Left renal pelvis (tissue), 4 donors: Measurements from ENCODE around the gene ARF6. TPM values are rescaled to one million over a fixed set of nuclear protein-coding genes. Genes with fewer than 3 reads are reported as not detected.
"Not testable (repeated sequence)": the region's sequence is repeated elsewhere in the genome, so short reads cannot be mapped to it uniquely, and the experiment has no call there.

Experiments used
- DNase-seq, 4 donors: peaks; one replicate each; pipeline ENCODE4 v3.0.0-alpha.2; 2013; ENCODE audit warnings: low read depth in 4 of 4, low spot score in 3 of 4
- polyA plus RNA-seq, 4 donors: library from polyadenylated mRNA; unstranded; fragments of 120-200 nt; gene quantifications; one replicate each; pipeline ENCODE4 v1.2.1, GENCODE V29; 2013; ENCODE audit not compliant: insufficient read length in 4 of 4

Gene ARF6
- polyA plus RNA-seq, 4 donors = 51.9 to 99.3 (median 86.9) TPM

- DNase-seq = no peak
Measured at GRCh38 chr14:49875640-49876198, 17.2 kb upstream of the ARF6 start.

- DNase-seq = no peak
Measured at GRCh38 chr14:49876563-49877127, 16.2 kb upstream of the ARF6 start.

- DNase-seq = no peak
Measured at GRCh38 chr14:49879646-49880204, 13.2 kb upstream of the ARF6 start.

- peak in 1 of 4 donors; percentile 45 for DNase-seq
Measured at GRCh38 chr14:49880267-49881064, 12.4 kb upstream of the ARF6 start.

GRCh38 chr14:49881350-49882001, 11.4 kb upstream of the ARF6 start:
- DNase-seq = no peak

- no peak for DNase-seq
Measured at GRCh38 chr14:49882826-49883694, 9.8 kb upstream of the ARF6 start.

GRCh38 chr14:49886523-49886922, 6.4 kb upstream of the ARF6 start:
- no peak for DNase-seq

GRCh38 chr14:49888293-49888692, 4.6 kb upstream of the ARF6 start:
- DNase-seq = no peak

GRCh38 chr14:49892301-49892635, 614 bp upstream of the ARF6 start:
- DNase-seq = peak; percentile 65 to 76 (median 72)

- DNase-seq = no peak
Measured at GRCh38 chr14:49893309-49894213, 679 bp downstream of the ARF6 start.

- not testable (repeated sequence) for DNase-seq
Measured at GRCh38 chr14:49894214-49895107, 1.6 kb downstream of the ARF6 start.

GRCh38 chr14:49895480-49895879, 2.6 kb downstream of the ARF6 start:
- DNase-seq = no peak

GRCh38 chr14:49896272-49896671, 3.4 kb downstream of the ARF6 start:
- not testable (repeated sequence) for DNase-seq

- DNase-seq = no peak
Measured at GRCh38 chr14:49896966-49897365, 4.1 kb downstream of the ARF6 start.

- DNase-seq = no peak
Measured at GRCh38 chr14:49897414-49897813, 4.5 kb downstream of the ARF6 start.

- no peak for DNase-seq
Measured at GRCh38 chr14:49897965-49898364, 5.1 kb downstream of the ARF6 start.

- no peak for DNase-seq
Measured at GRCh38 chr14:49898485-49898884, 5.6 kb downstream of the ARF6 start.

- DNase-seq = no peak
Measured at GRCh38 chr14:49900973-49901372, 8.1 kb downstream of the ARF6 start.
